Neural cell (in vitro differentiated cells): ENCODE measurements around the gene SHISA2. TPM values are rescaled to one million over a fixed set of nuclear protein-coding genes. Genes with fewer than 3 reads are reported as not detected.

Source experiments
- H2AFZ ChIP-seq: fragments of 200-600, 300-800 bp; sonication (generic), shearing (Covaris generic); 2 replicates; pipeline ENCODE4 v1.6.0; 2014; ENCODE audit warnings: low read depth, mild to moderate bottlenecking, antibody characterized with exemption, low read length, moderate library complexity
- H3F3A ChIP-seq: fragments of 200-600 bp; shearing (Covaris generic); 2 replicates; pipeline ENCODE4 v1.6.1; 2016; ENCODE audit warnings: mild to moderate bottlenecking, moderate library complexity, mixed read lengths, antibody characterized with exemption, low read length; ENCODE audit not compliant: insufficient read depth, poor library complexity, severe bottlenecking
- H3K27ac ChIP-seq: fragments of 200-600, 300-800 bp; sonication (generic), shearing (Covaris generic); 2 replicates; pipeline ENCODE4 v1.5.1; 2014; ENCODE audit warnings: mild to moderate bottlenecking, low read length, moderate library complexity
- H3K27me3 ChIP-seq: fragments of 300-800, 200-600 bp; sonication (generic), shearing (Covaris generic); 2 replicates; pipeline ENCODE4 v1.6.0; 2014; ENCODE audit warnings: mild to moderate bottlenecking, low read depth, low read length, moderate library complexity; ENCODE audit not compliant: insufficient read depth
- H3K36me3 ChIP-seq: fragments of 300-800, 200-600 bp; sonication (generic), shearing (Covaris generic); 2 replicates; pipeline ENCODE4 v1.5.1; 2014; ENCODE audit warnings: mild to moderate bottlenecking, antibody characterized with exemption, low read length, moderate library complexity; ENCODE audit not compliant: insufficient read depth
- H3K4me2 ChIP-seq: fragments of 300-800, 200-600 bp; sonication (generic), shearing (Covaris generic); 2 replicates; pipeline ENCODE4 v1.6.0; 2014; ENCODE audit warnings: mild to moderate bottlenecking, low read length
- H3K4me3 ChIP-seq: fragments of 300-800, 200-600 bp; sonication (generic), shearing (Covaris generic); 2 replicates; pipeline ENCODE4 v1.5.1; 2014; ENCODE audit warnings: mild to moderate bottlenecking, low read length, moderate library complexity
- H3K79me2 ChIP-seq: fragments of 200-600 bp; shearing (Covaris generic); replicated peaks from 2 replicates; pipeline ENCODE4 v1.6.0; 2014; ENCODE audit warnings: mild to moderate bottlenecking, low read length, moderate library complexity; ENCODE audit not compliant: insufficient read depth
- H3K9ac ChIP-seq: fragments of 300-800, 200-600 bp; sonication (generic), shearing (Covaris generic); 2 replicates; pipeline ENCODE4 v1.6.1; 2016; ENCODE audit warnings: mild to moderate bottlenecking, low read length, mixed read lengths
- H3K9me2 ChIP-seq: fragments of 200-600 bp; shearing (Covaris generic); 2 replicates; pipeline ENCODE4 v1.6.1; 2016; ENCODE audit warnings: mild to moderate bottlenecking, low read length, mixed read lengths; ENCODE audit not compliant: insufficient read depth
- H3K9me3 ChIP-seq: fragments of 200-600, 300-800 bp; sonication (generic), shearing (Covaris generic); 2 replicates; pipeline ENCODE4 v1.6.1; 2016; ENCODE audit warnings: mild to moderate bottlenecking, mixed run types, low read length, moderate library complexity, mixed read lengths
- H4K20me1 ChIP-seq: fragments of 200-600 bp; shearing (Covaris generic); 2 replicates; pipeline ENCODE4 v1.6.1; 2016; ENCODE audit warnings: mild to moderate bottlenecking, mixed run types; ENCODE audit not compliant: insufficient read depth
- CTCF ChIP-seq: fragments of 450-650 bp; IDR thresholded peaks from 2 replicates; pipeline ENCODE4 v1.5.1; 2014; ENCODE audit warnings: antibody characterized with exemption, mild to moderate bottlenecking, moderate library complexity; ENCODE audit not compliant: poor library complexity, severe bottlenecking
- EP300 ChIP-seq: fragments of 450-650 bp; conservative IDR thresholded peaks from 2 replicates; pipeline ENCODE4 v1.6.1; 2014; ENCODE audit warnings: antibody characterized with exemption, mild to moderate bottlenecking, moderate library complexity; ENCODE audit not compliant: poor library complexity, severe bottlenecking
- EZH2 ChIP-seq: fragments of 200-600, 300-800 bp; shearing (Covaris generic), sonication (generic); IDR thresholded peaks from 2 replicates; pipeline ENCODE4 v1.6.1; 2014; ENCODE audit warnings: antibody characterized with exemption, low read length, borderline replicate concordance, mild to moderate bottlenecking; ENCODE audit not compliant: insufficient read depth, poor library complexity, severe bottlenecking
- MXI1 ChIP-seq: fragments of 450-650 bp; conservative IDR thresholded peaks from 2 replicates; pipeline ENCODE4 v1.6.1; 2014; ENCODE audit warnings: antibody characterized with exemption, mild to moderate bottlenecking; ENCODE audit not compliant: poor library complexity, severe bottlenecking
- POLR2AphosphoS5 ChIP-seq: IDR thresholded peaks from 2 replicates; pipeline ENCODE4 v1.6.1; 2012
- RAD21 ChIP-seq: fragments of 450-650 bp; conservative IDR thresholded peaks from 2 replicates; pipeline ENCODE4 v1.6.1; 2014; ENCODE audit warnings: antibody characterized with exemption, mild to moderate bottlenecking, moderate library complexity
- SMC3 ChIP-seq: fragments of 450-650 bp; conservative IDR thresholded peaks from 2 replicates; pipeline ENCODE4 v1.6.1; 2014; ENCODE audit warnings: antibody characterized with exemption, mild to moderate bottlenecking, moderate library complexity; ENCODE audit not compliant: poor library complexity
- TAF1 ChIP-seq: IDR thresholded peaks from 2 replicates; pipeline ENCODE4 v1.6.1; 2012; ENCODE audit warnings: low read depth
- polyA plus RNA-seq: library from polyadenylated mRNA; depleted of rRNA; stranded (reverse); fragments of >200 nt; gene quantifications from 2 replicates; pipeline ENCODE4 v1.2.3, GENCODE V29; 2014
- TF ChIP-seq, protein P1 (sequence below): IDR thresholded peaks from 2 replicates; pipeline ENCODE4 v1.6.1; 2012; ENCODE audit warnings: borderline replicate concordance

The SHISA2 gene
- polyA plus RNA-seq, 1 donor from 2014 or later, result 2.3 TPM

GRCh38 chr13:26045142-26045541 is 6.7 kb downstream of the SHISA2 start:
- Histone ChIP-seq H3K9ac (no peak overlapping the region), H4K20me1 (no peaks in the 10 kb centered on the region), H3F3A (peaks cover 8% of the 10 kb centered on the region), H3K27ac (no peak overlapping the region), H3K9me2 (no peaks in the 10 kb centered on the region), H3K79me2 (peaks cover 57% of the 10 kb centered on the region), H3K9me3 (no peaks in the 10 kb centered on the region), H2AFZ (no peak overlapping the region), H3K4me2 (no peak overlapping the region), H3K36me3 (no peaks in the 10 kb centered on the region), H3K4me3 (no peak overlapping the region), H3K27me3 (peaks cover 9% of the 10 kb centered on the region)
- no peak for TF ChIP-seq SMC3
- no peak for TF ChIP-seq MXI1
- no peak for TF ChIP-seq EP300
- no peak for TF ChIP-seq RAD21
- TF ChIP-seq TAF1, result no peak
- no peak for TF ChIP-seq EZH2
- TF ChIP-seq, protein P1, sequence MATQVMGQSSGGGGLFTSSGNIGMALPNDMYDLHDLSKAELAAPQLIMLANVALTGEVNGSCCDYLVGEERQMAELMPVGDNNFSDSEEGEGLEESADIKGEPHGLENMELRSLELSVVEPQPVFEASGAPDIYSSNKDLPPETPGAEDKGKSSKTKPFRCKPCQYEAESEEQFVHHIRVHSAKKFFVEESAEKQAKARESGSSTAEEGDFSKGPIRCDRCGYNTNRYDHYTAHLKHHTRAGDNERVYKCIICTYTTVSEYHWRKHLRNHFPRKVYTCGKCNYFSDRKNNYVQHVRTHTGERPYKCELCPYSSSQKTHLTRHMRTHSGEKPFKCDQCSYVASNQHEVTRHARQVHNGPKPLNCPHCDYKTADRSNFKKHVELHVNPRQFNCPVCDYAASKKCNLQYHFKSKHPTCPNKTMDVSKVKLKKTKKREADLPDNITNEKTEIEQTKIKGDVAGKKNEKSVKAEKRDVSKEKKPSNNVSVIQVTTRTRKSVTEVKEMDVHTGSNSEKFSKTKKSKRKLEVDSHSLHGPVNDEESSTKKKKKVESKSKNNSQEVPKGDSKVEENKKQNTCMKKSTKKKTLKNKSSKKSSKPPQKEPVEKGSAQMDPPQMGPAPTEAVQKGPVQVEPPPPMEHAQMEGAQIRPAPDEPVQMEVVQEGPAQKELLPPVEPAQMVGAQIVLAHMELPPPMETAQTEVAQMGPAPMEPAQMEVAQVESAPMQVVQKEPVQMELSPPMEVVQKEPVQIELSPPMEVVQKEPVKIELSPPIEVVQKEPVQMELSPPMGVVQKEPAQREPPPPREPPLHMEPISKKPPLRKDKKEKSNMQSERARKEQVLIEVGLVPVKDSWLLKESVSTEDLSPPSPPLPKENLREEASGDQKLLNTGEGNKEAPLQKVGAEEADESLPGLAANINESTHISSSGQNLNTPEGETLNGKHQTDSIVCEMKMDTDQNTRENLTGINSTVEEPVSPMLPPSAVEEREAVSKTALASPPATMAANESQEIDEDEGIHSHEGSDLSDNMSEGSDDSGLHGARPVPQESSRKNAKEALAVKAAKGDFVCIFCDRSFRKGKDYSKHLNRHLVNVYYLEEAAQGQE, result no peak
- TF ChIP-seq POLR2AphosphoS5, result no peak
- TF ChIP-seq CTCF, result no peak

- no peaks in the 10 kb centered on the region for H4K20me1 ChIP-seq
- peaks cover 34% of the 10 kb centered on the region for H3K79me2 ChIP-seq
- H3K9ac ChIP-seq, result no peak overlapping the region
- no peaks in the 10 kb centered on the region for H3F3A ChIP-seq
- no peaks in the 10 kb centered on the region for H3K9me2 ChIP-seq
- TF ChIP-seq MXI1 (no peak), EP300 (no peak), EZH2 (no peak), POLR2AphosphoS5 (no peak), RAD21 (no peak)
- TF ChIP-seq, protein P1, result no peak
- no peak overlapping the region for H2AFZ ChIP-seq
- no peak overlapping the region for H3K4me3 ChIP-seq
- H3K36me3 ChIP-seq, result no peaks in the 10 kb centered on the region
- no peak overlapping the region for H3K4me2 ChIP-seq
- H3K9me3 ChIP-seq, result no peaks in the 10 kb centered on the region
- no peak overlapping the region for H3K27ac ChIP-seq
- H3K27me3 ChIP-seq, result no peaks in the 10 kb centered on the region
Observed at GRCh38 chr13:26042785-26043184, 9.0 kb downstream of the SHISA2 start.
